GM23338 (cell line): Measurements from ENCODE around the gene MESP2.

ENCODE experiments used
- CREB1 ChIP-seq: fragments of 250-450 bp; sonication (Bioruptor Pico); IDR thresholded peaks from 2 replicates; pipeline ENCODE4 v1.5.0; 2020; ENCODE audit warnings: low read depth, mild to moderate bottlenecking, moderate library complexity
- EZH2 ChIP-seq: fragments of 200-600 bp; sonication (generic); IDR thresholded peaks from one replicate; pipeline ENCODE4 v1.8.0; 2017; ENCODE audit warnings: antibody characterized with exemption, mild to moderate bottlenecking, low read depth; ENCODE audit not compliant: unreplicated experiment
- EZH2phosphoT487 ChIP-seq: fragments of 200-600 bp; sonication (generic); IDR thresholded peaks from one replicate; pipeline ENCODE4 v1.8.1; 2018; ENCODE audit warnings: antibody characterized with exemption; ENCODE audit not compliant: unreplicated experiment
- JUNB ChIP-seq: IDR thresholded peaks from one replicate; pipeline ENCODE4 v1.6.1; 2016; ENCODE audit warnings: antibody characterized with exemption; ENCODE audit not compliant: unreplicated experiment
- NANOG ChIP-seq: IDR thresholded peaks from 2 replicates; pipeline ENCODE4 v1.6.1; 2016; ENCODE audit warnings: antibody characterized with exemption, borderline replicate concordance
- POLR2AphosphoS5 ChIP-seq: IDR thresholded peaks from 2 replicates; pipeline ENCODE4 v1.6.1; 2016; ENCODE audit warnings: antibody characterized with exemption, low read depth
- STAT1 ChIP-seq: IDR thresholded peaks from one replicate; pipeline ENCODE4 v1.6.1; 2016; ENCODE audit warnings: antibody characterized with exemption; ENCODE audit not compliant: unreplicated experiment
- ZNF114 ChIP-seq: fragments of 250-450 bp; sonication (Bioruptor Pico); IDR thresholded peaks from 2 replicates; pipeline ENCODE4 v1.5.0; 2020; ENCODE audit warnings: mild to moderate bottlenecking, moderate library complexity
- ZNF331 ChIP-seq: fragments of 250-450 bp; sonication (Bioruptor Pico); IDR thresholded peaks from 2 replicates; pipeline ENCODE4 v1.5.0; 2020; ENCODE audit warnings: low read depth, mild to moderate bottlenecking, moderate library complexity
- TF ChIP-seq, protein P1 (sequence below): IDR thresholded peaks from one replicate; pipeline ENCODE4 v1.6.1; 2018; ENCODE audit warnings: antibody characterized with exemption; ENCODE audit not compliant: unreplicated experiment
- TF ChIP-seq, protein P2 (sequence below), 2 experiments: fragments of 200-600 bp in 1 of 2; sonication (generic) in 1 of 2; conservative IDR thresholded peaks; 2 replicates each; pipeline versions ENCODE4 v1.5.1 to v1.6.1; 2016 to 2017; ENCODE audit warnings: antibody characterized with exemption in 2 of 2, low read depth in 2 of 2, mild to moderate bottlenecking in 2 of 2, moderate library complexity in 1 of 2
- TF ChIP-seq, protein P3 (sequence below): IDR thresholded peaks from 2 replicates; pipeline ENCODE4 v1.6.1; 2016; ENCODE audit warnings: antibody characterized with exemption
- TF ChIP-seq, protein P4 (sequence below): fragments of 250-450 bp; sonication (Bioruptor Pico); IDR thresholded peaks from 2 replicates; pipeline ENCODE4 v1.5.0; 2020; ENCODE audit warnings: mild to moderate bottlenecking, moderate library complexity

DNA sequence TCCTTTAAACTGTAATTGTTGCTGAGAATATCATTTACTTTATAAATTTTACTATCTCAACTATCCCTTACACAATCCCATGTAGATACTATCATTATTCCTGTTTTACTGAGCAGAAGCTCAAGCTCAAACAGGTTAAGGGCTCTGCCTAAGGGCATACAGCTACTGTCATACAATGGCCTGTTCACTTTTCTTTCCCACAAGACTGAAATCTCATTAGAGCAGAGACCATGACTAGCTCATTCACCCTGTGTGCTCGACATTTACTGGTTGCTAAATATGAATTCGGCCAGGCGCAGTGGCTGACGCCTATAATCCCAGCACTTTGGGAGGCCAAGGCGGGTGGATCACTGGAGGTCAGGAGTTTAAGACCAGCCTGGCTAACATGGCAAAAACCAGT is 1.6 kb upstream of the MESP2 start:
- TF ChIP-seq, protein P1, sequence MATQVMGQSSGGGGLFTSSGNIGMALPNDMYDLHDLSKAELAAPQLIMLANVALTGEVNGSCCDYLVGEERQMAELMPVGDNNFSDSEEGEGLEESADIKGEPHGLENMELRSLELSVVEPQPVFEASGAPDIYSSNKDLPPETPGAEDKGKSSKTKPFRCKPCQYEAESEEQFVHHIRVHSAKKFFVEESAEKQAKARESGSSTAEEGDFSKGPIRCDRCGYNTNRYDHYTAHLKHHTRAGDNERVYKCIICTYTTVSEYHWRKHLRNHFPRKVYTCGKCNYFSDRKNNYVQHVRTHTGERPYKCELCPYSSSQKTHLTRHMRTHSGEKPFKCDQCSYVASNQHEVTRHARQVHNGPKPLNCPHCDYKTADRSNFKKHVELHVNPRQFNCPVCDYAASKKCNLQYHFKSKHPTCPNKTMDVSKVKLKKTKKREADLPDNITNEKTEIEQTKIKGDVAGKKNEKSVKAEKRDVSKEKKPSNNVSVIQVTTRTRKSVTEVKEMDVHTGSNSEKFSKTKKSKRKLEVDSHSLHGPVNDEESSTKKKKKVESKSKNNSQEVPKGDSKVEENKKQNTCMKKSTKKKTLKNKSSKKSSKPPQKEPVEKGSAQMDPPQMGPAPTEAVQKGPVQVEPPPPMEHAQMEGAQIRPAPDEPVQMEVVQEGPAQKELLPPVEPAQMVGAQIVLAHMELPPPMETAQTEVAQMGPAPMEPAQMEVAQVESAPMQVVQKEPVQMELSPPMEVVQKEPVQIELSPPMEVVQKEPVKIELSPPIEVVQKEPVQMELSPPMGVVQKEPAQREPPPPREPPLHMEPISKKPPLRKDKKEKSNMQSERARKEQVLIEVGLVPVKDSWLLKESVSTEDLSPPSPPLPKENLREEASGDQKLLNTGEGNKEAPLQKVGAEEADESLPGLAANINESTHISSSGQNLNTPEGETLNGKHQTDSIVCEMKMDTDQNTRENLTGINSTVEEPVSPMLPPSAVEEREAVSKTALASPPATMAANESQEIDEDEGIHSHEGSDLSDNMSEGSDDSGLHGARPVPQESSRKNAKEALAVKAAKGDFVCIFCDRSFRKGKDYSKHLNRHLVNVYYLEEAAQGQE = no peak
- TF ChIP-seq, protein P2, sequence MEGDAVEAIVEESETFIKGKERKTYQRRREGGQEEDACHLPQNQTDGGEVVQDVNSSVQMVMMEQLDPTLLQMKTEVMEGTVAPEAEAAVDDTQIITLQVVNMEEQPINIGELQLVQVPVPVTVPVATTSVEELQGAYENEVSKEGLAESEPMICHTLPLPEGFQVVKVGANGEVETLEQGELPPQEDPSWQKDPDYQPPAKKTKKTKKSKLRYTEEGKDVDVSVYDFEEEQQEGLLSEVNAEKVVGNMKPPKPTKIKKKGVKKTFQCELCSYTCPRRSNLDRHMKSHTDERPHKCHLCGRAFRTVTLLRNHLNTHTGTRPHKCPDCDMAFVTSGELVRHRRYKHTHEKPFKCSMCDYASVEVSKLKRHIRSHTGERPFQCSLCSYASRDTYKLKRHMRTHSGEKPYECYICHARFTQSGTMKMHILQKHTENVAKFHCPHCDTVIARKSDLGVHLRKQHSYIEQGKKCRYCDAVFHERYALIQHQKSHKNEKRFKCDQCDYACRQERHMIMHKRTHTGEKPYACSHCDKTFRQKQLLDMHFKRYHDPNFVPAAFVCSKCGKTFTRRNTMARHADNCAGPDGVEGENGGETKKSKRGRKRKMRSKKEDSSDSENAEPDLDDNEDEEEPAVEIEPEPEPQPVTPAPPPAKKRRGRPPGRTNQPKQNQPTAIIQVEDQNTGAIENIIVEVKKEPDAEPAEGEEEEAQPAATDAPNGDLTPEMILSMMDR (conservative IDR thresholded peaks at IDR 0.05; ENCODE audit: low read depth in 2 of 2) = no peak
- no peak for TF ChIP-seq POLR2AphosphoS5
- no peak for TF ChIP-seq JUNB
- TF ChIP-seq EZH2 = no peak
- TF ChIP-seq, protein P3, sequence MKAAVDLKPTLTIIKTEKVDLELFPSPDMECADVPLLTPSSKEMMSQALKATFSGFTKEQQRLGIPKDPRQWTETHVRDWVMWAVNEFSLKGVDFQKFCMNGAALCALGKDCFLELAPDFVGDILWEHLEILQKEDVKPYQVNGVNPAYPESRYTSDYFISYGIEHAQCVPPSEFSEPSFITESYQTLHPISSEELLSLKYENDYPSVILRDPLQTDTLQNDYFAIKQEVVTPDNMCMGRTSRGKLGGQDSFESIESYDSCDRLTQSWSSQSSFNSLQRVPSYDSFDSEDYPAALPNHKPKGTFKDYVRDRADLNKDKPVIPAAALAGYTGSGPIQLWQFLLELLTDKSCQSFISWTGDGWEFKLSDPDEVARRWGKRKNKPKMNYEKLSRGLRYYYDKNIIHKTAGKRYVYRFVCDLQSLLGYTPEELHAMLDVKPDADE = no peak
- TF ChIP-seq, protein P4, sequence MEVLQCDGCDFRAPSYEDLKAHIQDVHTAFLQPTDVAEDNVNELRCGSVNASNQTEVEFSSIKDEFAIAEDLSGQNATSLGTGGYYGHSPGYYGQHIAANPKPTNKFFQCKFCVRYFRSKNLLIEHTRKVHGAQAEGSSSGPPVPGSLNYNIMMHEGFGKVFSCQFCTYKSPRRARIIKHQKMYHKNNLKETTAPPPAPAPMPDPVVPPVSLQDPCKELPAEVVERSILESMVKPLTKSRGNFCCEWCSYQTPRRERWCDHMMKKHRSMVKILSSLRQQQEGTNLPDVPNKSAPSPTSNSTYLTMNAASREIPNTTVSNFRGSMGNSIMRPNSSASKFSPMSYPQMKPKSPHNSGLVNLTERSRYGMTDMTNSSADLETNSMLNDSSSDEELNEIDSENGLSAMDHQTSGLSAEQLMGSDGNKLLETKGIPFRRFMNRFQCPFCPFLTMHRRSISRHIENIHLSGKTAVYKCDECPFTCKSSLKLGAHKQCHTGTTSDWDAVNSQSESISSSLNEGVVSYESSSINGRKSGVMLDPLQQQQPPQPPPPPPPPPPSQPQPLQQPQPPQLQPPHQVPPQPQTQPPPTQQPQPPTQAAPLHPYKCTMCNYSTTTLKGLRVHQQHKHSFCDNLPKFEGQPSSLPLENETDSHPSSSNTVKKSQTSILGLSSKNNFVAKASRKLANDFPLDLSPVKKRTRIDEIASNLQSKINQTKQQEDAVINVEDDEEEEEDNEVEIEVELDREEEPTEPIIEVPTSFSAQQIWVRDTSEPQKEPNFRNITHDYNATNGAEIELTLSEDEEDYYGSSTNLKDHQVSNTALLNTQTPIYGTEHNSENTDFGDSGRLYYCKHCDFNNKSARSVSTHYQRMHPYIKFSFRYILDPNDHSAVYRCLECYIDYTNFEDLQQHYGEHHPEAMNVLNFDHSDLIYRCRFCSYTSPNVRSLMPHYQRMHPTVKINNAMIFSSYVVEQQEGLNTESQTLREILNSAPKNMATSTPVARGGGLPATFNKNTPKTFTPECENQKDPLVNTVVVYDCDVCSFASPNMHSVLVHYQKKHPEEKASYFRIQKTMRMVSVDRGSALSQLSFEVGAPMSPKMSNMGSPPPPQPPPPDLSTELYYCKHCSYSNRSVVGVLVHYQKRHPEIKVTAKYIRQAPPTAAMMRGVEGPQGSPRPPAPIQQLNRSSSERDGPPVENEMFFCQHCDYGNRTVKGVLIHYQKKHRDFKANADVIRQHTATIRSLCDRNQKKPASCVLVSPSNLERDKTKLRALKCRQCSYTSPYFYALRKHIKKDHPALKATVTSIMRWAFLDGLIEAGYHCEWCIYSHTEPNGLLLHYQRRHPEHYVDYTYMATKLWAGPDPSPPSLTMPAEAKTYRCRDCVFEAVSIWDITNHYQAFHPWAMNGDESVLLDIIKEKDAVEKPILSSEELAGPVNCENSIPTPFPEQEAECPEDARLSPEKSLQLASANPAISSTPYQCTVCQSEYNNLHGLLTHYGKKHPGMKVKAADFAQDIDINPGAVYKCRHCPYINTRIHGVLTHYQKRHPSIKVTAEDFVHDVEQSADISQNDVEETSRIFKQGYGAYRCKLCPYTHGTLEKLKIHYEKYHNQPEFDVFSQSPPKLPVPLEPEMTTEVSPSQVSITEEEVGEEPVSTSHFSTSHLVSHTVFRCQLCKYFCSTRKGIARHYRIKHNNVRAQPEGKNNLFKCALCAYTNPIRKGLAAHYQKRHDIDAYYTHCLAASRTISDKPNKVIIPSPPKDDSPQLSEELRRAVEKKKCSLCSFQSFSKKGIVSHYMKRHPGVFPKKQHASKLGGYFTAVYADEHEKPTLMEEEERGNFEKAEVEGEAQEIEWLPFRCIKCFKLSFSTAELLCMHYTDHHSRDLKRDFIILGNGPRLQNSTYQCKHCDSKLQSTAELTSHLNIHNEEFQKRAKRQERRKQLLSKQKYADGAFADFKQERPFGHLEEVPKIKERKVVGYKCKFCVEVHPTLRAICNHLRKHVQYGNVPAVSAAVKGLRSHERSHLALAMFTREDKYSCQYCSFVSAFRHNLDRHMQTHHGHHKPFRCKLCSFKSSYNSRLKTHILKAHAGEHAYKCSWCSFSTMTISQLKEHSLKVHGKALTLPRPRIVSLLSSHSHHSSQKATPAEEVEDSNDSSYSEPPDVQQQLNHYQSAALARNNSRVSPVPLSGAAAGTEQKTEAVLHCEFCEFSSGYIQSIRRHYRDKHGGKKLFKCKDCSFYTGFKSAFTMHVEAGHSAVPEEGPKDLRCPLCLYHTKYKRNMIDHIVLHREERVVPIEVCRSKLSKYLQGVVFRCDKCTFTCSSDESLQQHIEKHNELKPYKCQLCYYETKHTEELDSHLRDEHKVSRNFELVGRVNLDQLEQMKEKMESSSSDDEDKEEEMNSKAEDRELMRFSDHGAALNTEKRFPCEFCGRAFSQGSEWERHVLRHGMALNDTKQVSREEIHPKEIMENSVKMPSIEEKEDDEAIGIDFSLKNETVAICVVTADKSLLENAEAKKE (CRISPR knock-in tag) = no peak
- TF ChIP-seq STAT1 = no peak
- no peak for TF ChIP-seq EZH2phosphoT487
- no peak for TF ChIP-seq ZNF114 (CRISPR knock-in tag)
- TF ChIP-seq CREB1 (CRISPR knock-in tag) = no peak
- TF ChIP-seq ZNF331 (CRISPR knock-in tag) = no peak
- TF ChIP-seq NANOG = no peak
